SU-DHL-6 (cell line): Measurements from ENCODE around the gene AZGP1.
"Not testable (repeated sequence)": the region's sequence is repeated elsewhere in the genome, so short reads cannot be mapped to it uniquely, and the experiment has no call there.

Experiments used
- H2AFZ ChIP-seq: fragments of 200-600 bp; sonication (generic); 2 replicates; pipeline ENCODE4 v1.6.1; 2014; ENCODE audit warnings: low read depth, mild to moderate bottlenecking, moderate library complexity, mixed read lengths, antibody characterized with exemption, low read length; ENCODE audit not compliant: severe bottlenecking
- H3F3A ChIP-seq: fragments of 200-600 bp; shearing (Covaris generic); 2 replicates; pipeline ENCODE4 v1.6.0; 2016; ENCODE audit warnings: antibody characterized with exemption, mild to moderate bottlenecking; ENCODE audit not compliant: insufficient read depth
- H3K27ac ChIP-seq: fragments of 200-600 bp; sonication (generic); 2 replicates; pipeline ENCODE4 v1.5.1; 2016; ENCODE audit warnings: low read depth, mild to moderate bottlenecking, low read length, moderate library complexity, mixed read lengths
- H3K27me3 ChIP-seq: fragments of 200-600 bp; sonication (generic), shearing (Covaris generic); 2 replicates; pipeline ENCODE4 v1.6.0; 2014; ENCODE audit warnings: mild to moderate bottlenecking, low read length
- H3K36me3 ChIP-seq: fragments of 200-600 bp; sonication (generic); 2 replicates; pipeline ENCODE4 v1.6.1; 2014; ENCODE audit warnings: mild to moderate bottlenecking, low read length, mixed read lengths
- H3K4me2 ChIP-seq: fragments of 300-600, 200-600 bp; shearing (Covaris generic), sonication (generic); 2 replicates; pipeline ENCODE4 v1.6.0; 2014; ENCODE audit warnings: low read length, low read depth, mild to moderate bottlenecking; ENCODE audit not compliant: poor library complexity, severe bottlenecking
- H3K4me3 ChIP-seq: fragments of 200-600 bp; sonication (generic); 2 replicates; pipeline ENCODE4 v1.5.1; 2014; ENCODE audit warnings: antibody characterized with exemption, low read length, mild to moderate bottlenecking, mixed read lengths; ENCODE audit not compliant: insufficient read depth, poor library complexity, severe bottlenecking
- H3K79me2 ChIP-seq: fragments of 200-600 bp; sonication (generic); 2 replicates; pipeline ENCODE4 v1.6.1; 2014; ENCODE audit warnings: mild to moderate bottlenecking, low read length, moderate library complexity; ENCODE audit not compliant: insufficient read depth
- H3K9ac ChIP-seq: fragments of 200-600 bp; sonication (generic); 2 replicates; pipeline ENCODE4 v1.7.0; 2014; ENCODE audit warnings: mild to moderate bottlenecking, low read length
- H3K9me2 ChIP-seq: fragments of 200-600 bp; sonication (generic); replicated peaks from 2 replicates; pipeline ENCODE4 v1.6.1; 2014; ENCODE audit warnings: low read length; ENCODE audit not compliant: insufficient read depth
- H3K9me3 ChIP-seq: fragments of 200-600 bp; sonication (generic); 2 replicates; pipeline ENCODE4 v1.6.1; 2014; ENCODE audit warnings: low read length, mixed read lengths; ENCODE audit not compliant: insufficient read depth
- H4K20me1 ChIP-seq: fragments of 200-600 bp; sonication (generic); 2 replicates; pipeline ENCODE4 v1.6.1; 2014; ENCODE audit warnings: low read depth, mild to moderate bottlenecking, antibody characterized with exemption, low read length, moderate library complexity, mixed read lengths
- CTCF ChIP-seq: fragments of 200-600 bp; sonication (generic); IDR thresholded peaks from one replicate; pipeline ENCODE4 v1.5.1; 2017; ENCODE audit warnings: antibody characterized with exemption, mild to moderate bottlenecking, low read length, moderate library complexity; ENCODE audit not compliant: insufficient read depth, poor library complexity, severe bottlenecking
- EZH2phosphoT487 ChIP-seq: fragments of 200-600 bp; sonication (generic), shearing (Covaris generic); conservative IDR thresholded peaks from 2 replicates; pipeline ENCODE4 v1.6.1; 2018; ENCODE audit warnings: mild to moderate bottlenecking, antibody characterized with exemption, low read length, moderate library complexity, mixed read lengths

The AZGP1 gene

DNA sequence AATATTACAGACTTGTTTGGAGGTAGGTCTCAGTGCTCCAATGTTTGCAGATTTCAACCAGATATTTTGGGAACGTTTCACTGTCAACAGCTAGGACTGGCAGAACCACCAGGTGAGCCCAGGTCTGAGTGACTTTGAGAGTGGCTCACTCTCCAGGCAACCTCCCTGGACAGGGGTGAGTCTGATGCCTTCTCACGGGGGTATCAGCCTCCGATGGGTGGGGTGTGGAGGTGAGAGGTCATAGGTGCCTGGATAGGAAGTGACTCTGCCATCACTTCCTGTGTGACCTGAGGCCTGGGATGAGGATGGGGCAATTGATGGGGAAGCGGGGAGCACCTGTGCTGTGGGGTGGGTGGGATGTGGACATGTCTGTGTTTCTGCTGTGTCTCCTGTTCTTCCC, 4.6 kb downstream of the AZGP1 start:
- H3K27me3 ChIP-seq = no peaks in the 10 kb centered on the region
- H3K4me3 ChIP-seq = no peak overlapping the region
- H2AFZ ChIP-seq = no peak overlapping the region
- H4K20me1 ChIP-seq = no peaks in the 10 kb centered on the region
- TF ChIP-seq EZH2phosphoT487 (no peak), CTCF (no peak)
- H3F3A ChIP-seq = no peaks in the 10 kb centered on the region
- no peak overlapping the region for H3K4me2 ChIP-seq
- H3K36me3 ChIP-seq = no peaks in the 10 kb centered on the region
- no peaks in the 10 kb centered on the region for H3K79me2 ChIP-seq
- no peaks in the 10 kb centered on the region for H3K9me2 ChIP-seq
- H3K27ac ChIP-seq = no peak overlapping the region
- H3K9ac ChIP-seq = no peak overlapping the region
- no peaks in the 10 kb centered on the region for H3K9me3 ChIP-seq

- H3K79me2 ChIP-seq, H3K9me2 ChIP-seq, H3K36me3 ChIP-seq, H3K27me3 ChIP-seq, H4K20me1 ChIP-seq, H3K4me3 ChIP-seq, H2AFZ ChIP-seq, H3K4me2 ChIP-seq, H3K9me3 ChIP-seq, H3F3A ChIP-seq, H3K27ac ChIP-seq, H3K9ac ChIP-seq: not testable (repeated sequence)
Observed at GRCh38 chr7:99969813-99970212, 6.0 kb downstream of the AZGP1 start.

- H4K20me1 ChIP-seq = no peaks in the 10 kb centered on the region
- no peak overlapping the region for H3K9ac ChIP-seq
- no peak overlapping the region for H2AFZ ChIP-seq
- H3K9me2 ChIP-seq = no peaks in the 10 kb centered on the region
- H3K9me3 ChIP-seq = no peaks in the 10 kb centered on the region
- TF ChIP-seq CTCF (no peak), EZH2phosphoT487 (no peak)
- no peaks in the 10 kb centered on the region for H3K79me2 ChIP-seq
- H3K27ac ChIP-seq = no peak overlapping the region
- no peaks in the 10 kb centered on the region for H3K27me3 ChIP-seq
- H3F3A ChIP-seq = no peaks in the 10 kb centered on the region
- no peak overlapping the region for H3K4me2 ChIP-seq
- no peak overlapping the region for H3K4me3 ChIP-seq
- H3K36me3 ChIP-seq = no peaks in the 10 kb centered on the region
Observed at GRCh38 chr7:99969298-99969697, 6.5 kb downstream of the AZGP1 start.

GRCh38 chr7:99958564-99959227, 17.1 kb downstream of the AZGP1 start:
- TF ChIP-seq CTCF = no peak
- no peak for TF ChIP-seq EZH2phosphoT487
- Histone ChIP-seq H4K20me1 (no peaks in the 10 kb centered on the region), H3K36me3 (no peaks in the 10 kb centered on the region), H3K4me3 (no peak overlapping the region), H3K27ac (no peak overlapping the region), H3K4me2 (no peak overlapping the region), H2AFZ (no peak overlapping the region), H3K9me2 (no peaks in the 10 kb centered on the region), H3K79me2 (no peaks in the 10 kb centered on the region), H3K9me3 (no peaks in the 10 kb centered on the region), H3K27me3 (no peaks in the 10 kb centered on the region), H3K9ac (no peak overlapping the region), H3F3A (no peaks in the 10 kb centered on the region)
